NCI-H1417 treated with DMSO at 0.1 percent for 48 hours (cell line): ENCODE measurements around the gene MAGI2.
A peak's percentile ranks its signal among the peaks of the same experiment; 100 is the strongest.
"Not testable (repeated sequence)": the region's sequence is repeated elsewhere in the genome, so short reads cannot be mapped to it uniquely, and the experiment has no call there.

Source experiments
- DNase-seq: peaks from one replicate; lab custom pipeline; 2025; lab: John Stamatoyannopoulos, UW

Gene MAGI2

GRCh38 chr7:78542981-78543380, 910.5 kb downstream of the MAGI2 start:
- no peak for DNase-seq

GRCh38 chr7:78542541-78542940, 910.9 kb downstream of the MAGI2 start:
- DNase-seq: no peak

- no peak for DNase-seq
Observed at GRCh38 chr7:78539825-78540224, 913.6 kb downstream of the MAGI2 start.

- no peak for DNase-seq
Observed at GRCh38 chr7:78535655-78536054, 917.8 kb downstream of the MAGI2 start.

- DNase-seq: peak; percentile 80
Observed at GRCh38 chr7:78530351-78530750, 923.1 kb downstream of the MAGI2 start.

GRCh38 chr7:78529392-78529791, 924.1 kb downstream of the MAGI2 start:
- DNase-seq: no peak

- no peak for DNase-seq
Observed at GRCh38 chr7:78528964-78529363, 924.5 kb downstream of the MAGI2 start.

- no peak for DNase-seq
Observed at GRCh38 chr7:78523930-78524329, 929.5 kb downstream of the MAGI2 start.

GRCh38 chr7:78521961-78522360, 931.5 kb downstream of the MAGI2 start:
- DNase-seq: no peak

GRCh38 chr7:78516450-78516849, 937.0 kb downstream of the MAGI2 start:
- DNase-seq: no peak

GRCh38 chr7:78514634-78515033, 938.8 kb downstream of the MAGI2 start:
- no peak for DNase-seq

- no peak for DNase-seq
Observed at GRCh38 chr7:78510580-78511188, 942.8 kb downstream of the MAGI2 start.

- not testable (repeated sequence) for DNase-seq
Observed at GRCh38 chr7:78503301-78503700, 950.2 kb downstream of the MAGI2 start.

GRCh38 chr7:78501064-78501463, 952.4 kb downstream of the MAGI2 start:
- DNase-seq: no peak

GRCh38 chr7:78499971-78500370, 953.5 kb downstream of the MAGI2 start:
- no peak for DNase-seq

GRCh38 chr7:78499283-78499682, 954.2 kb downstream of the MAGI2 start:
- DNase-seq: no peak

- DNase-seq: no peak
Observed at GRCh38 chr7:78497728-78498427, 955.6 kb downstream of the MAGI2 start.

GRCh38 chr7:78496096-78496630, 957.3 kb downstream of the MAGI2 start:
- no peak for DNase-seq

- DNase-seq: no peak
Observed at GRCh38 chr7:78493401-78493800, 960.1 kb downstream of the MAGI2 start.

GRCh38 chr7:78492146-78492545, 961.3 kb downstream of the MAGI2 start:
- DNase-seq: no peak

- no peak for DNase-seq
Observed at GRCh38 chr7:78490524-78490923, 962.9 kb downstream of the MAGI2 start.

GRCh38 chr7:78489476-78490240, 963.8 kb downstream of the MAGI2 start:
- DNase-seq: no peak

GRCh38 chr7:78487464-78487863, 966.0 kb downstream of the MAGI2 start:
- DNase-seq: no peak
